Fibroblast of skin of left biceps (primary cell): Measurements from ENCODE around the gene KCNMB4.

Experiments used
- DNase-seq, 2 experiments: peaks; one replicate each; pipeline ENCODE4 v3.0.0-alpha.2; 2013; ENCODE audit warnings: low read depth in 2 of 2

Gene KCNMB4, protein sequence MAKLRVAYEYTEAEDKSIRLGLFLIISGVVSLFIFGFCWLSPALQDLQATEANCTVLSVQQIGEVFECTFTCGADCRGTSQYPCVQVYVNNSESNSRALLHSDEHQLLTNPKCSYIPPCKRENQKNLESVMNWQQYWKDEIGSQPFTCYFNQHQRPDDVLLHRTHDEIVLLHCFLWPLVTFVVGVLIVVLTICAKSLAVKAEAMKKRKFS

DNA sequence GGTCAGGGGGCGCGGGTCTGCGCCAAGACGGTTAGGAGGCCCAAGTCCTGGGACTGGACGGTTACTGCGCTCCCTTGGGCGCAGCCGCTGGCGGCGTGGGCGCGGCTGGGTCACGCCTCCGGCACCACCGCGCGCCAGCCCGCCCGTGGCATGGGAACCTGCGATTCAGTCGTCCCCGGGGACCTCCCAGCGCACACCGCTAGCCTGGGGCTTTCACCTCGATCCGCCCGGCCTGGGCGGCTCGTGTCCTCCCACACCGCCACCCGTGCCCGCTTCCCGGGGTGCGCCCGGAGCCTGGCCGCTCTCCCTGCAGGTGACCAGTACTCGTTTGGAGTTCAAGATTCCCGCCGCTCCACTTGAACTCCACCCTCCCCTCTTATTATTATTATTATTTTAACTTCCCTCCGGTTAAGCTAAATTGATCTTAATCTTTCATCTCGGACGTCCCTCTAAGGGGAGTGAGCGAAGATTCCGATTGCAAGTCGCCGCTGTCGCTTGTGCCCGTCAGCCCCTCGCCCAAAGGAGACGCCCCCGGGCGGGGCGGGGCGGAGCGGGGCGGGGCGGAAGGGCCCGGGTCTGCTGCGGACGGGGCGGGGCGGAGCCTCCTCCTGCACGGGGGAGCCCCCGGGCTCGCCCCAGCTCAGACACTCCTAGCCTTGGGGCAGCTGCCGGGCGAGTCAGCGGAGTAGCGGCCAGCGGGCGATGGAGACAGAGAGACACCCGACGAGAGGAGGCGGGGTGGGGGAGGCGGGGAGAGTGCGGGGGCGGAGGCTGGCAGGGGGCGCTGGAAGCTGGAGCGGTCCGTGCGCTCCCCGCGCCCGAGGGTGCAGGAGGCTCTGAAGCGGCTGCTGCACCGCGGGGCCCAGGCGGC, at the start of gene KCNMB4:
TSS of gene KCNMB4 (plus strand) at position 643 of the 871 bp plus-strand sequence. CDS start 445 bp downstream, outside the sequence.
- DNase-seq, result peak in 1 of 2 experiments; percentile 11

DNA sequence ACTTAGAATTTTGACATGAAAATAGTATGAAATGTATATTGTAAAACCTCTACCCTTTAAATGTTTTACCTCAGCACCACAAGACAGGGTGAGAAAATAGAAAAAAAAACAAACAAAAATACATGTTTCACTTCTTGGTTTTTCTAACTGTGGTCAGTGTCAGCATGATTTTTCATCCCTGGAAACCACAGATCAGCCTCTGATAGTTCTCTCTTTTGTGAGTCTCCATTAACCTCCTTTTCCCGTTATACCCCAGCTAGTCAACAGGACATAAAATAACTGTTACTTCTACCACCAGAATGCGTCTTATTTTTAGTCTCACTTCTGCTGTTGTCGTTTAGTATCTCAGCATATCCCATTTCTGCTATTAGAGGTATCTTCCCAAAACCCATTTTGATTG, 48.3 kb upstream of the KCNMB4 start:
- no peak for DNase-seq

DNA sequence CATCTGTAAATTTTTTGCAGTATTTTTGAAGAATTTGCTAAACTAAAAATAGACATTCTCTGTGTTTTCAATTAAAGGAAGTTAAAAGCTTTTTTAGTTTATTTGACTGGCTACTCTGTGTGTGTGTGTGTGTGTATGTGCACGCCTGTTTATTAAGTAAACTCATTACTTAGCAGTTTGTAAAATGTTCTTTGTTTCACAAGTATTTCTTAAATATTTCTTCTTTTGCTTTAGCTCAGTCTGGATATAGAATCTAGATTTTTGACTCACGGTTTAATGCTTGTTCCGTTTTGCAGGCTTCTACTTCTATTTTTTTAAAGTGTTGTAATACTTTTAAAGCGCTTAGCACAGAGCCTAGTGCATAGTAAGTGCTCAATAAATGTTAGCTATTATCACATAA, 46.5 kb upstream of the KCNMB4 start:
- DNase-seq, result no peak

DNA sequence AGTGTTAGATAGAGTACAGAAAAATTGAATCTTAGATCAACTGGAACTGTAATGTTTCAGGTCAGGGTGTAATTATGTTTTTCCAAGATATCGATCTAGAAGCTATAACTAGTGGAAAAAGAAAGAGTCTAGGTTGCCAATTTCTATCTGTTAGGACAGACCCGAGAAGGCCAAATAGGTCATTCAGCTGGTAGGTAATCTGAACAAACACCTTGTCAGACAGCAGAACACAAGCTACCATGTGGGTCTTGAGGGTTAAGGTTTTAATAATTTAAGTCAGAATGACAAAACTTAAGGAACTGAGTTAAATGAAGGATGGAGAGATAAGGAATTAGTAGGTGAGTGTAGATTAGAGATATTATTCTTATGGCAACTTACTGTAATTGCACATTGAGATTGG, 44.9 kb upstream of the KCNMB4 start:
- DNase-seq, result no peak

DNA sequence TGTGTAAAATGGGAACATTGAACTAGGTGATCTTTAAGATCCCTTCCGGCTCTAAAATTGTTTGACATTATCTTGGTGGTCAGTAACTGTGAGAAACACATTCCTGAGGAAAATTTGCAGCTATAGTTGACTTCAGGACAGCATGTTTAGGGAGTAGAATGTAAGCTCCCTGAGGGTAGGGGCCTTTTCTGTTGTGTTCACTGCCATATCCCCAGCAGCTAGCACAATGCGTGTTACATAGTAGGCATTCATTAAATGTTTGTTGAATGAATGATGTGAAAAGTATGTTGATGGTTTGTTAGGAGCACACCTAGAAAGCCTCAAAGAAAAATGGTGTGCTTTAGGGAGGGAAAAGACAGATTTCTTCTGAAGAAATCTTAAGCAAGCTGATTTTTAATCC, 38.5 kb upstream of the KCNMB4 start:
- no peak for DNase-seq

DNA sequence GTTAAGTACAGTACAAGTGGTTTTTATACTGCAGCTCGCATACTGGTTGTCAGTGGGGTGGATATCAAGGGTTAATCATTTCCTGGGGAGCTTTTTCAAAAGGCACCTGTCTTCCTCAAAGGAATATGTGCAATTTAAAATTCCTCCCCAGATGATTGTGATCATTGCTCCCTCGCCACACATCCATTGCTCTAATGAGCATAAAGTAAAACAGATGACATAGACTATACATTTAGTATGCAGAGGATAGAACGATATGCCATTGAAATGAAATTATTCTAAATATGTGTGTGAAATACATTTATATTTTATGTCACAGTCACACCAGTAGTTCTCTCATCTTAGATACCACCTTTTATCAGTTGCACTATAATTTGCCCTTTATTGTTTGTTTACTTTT, 36.4 kb upstream of the KCNMB4 start:
- DNase-seq, result no peak

DNA sequence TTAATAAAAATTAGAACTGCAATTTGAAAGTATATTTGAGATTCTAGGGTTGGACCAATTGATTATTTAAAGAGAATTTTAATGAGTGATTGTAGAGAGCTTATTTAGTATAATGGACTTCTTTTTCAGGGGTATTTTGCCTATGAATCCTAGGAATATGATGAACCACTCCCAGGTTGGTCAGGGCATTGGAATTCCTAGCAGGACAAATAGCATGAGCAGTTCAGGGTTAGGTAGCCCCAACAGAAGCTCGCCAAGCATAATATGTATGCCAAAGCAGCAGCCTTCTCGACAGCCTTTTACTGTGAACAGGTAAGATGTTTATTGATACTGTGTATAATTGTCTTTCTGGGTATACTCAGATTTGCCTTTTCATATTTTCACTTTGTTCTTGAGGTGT, 35.9 kb upstream of the KCNMB4 start:
- no peak for DNase-seq

DNA sequence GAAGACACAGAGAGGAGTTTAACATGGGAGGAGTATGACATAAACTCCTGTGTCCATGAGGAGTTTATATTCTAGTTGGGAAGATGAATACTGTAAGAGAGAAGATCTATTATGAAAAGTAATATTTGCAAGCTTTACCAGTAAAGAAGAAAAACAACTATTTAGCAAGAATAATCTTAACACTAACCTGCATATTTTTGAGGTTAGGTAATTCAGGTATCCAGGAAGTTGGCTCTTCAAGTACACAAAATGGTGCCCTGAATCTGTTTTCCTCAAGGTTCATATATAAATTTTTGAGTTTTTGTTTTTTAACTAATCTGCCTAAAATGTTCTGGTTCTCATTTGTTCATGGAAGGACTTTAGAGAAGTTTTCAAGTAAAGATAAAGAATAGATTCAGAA, 33.9 kb upstream of the KCNMB4 start:
- DNase-seq, result no peak

DNA sequence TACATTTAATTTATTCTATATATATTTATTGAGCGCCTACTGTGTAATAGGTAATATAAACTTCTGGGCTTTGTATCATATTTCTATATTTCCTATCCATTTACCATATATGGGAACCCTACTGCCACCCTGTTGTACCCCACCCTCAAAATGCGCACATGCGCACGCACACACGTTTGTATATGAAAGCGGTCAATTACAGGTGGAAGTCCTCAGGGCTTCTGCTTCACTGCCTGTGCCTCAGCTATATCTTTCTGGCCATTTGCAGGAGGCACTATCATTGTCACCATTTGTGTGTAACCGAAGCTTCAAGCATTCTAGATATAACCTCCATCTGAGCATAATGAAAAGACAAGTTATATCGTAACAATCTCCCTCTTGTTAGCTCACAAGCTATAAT, 31.3 kb upstream of the KCNMB4 start:
- DNase-seq, result no peak

DNA sequence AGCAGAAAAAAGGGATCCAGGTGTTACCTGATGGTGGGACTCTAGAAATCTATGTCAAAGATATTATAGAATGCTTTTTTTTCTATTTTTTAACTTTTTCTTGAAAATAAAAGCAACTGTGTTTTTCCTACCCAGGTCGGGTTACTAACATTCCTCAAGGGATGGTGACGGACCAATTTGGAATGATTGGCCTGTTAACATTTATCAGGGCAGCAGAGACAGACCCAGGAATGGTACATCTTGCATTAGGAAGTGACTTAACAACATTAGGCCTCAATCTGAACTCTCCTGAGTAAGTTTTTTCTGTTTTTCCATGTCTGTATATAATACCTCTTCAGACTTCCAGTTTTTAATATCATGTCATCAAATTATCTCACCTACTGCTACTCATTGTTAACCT, 27.6 kb upstream of the KCNMB4 start:
- DNase-seq, result no peak

DNA sequence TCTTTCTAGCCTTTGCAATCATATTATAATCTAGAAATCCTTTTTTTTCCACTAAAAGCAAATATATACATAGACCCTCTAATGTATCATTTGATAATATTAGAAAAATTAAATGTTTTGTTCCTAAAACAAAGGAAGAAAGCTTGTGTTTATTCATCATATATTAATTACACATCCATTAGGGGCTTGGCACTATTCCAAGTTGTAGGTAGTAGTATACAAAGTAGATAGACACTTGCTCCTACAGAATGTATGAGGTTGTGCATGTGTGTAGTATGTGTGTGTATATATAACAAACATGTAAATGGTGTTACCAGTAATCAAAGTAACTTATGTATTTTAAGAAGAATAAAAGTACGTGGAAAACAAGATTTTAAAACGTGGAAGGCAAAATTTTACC, 15.0 kb upstream of the KCNMB4 start:
- DNase-seq, result no peak

DNA sequence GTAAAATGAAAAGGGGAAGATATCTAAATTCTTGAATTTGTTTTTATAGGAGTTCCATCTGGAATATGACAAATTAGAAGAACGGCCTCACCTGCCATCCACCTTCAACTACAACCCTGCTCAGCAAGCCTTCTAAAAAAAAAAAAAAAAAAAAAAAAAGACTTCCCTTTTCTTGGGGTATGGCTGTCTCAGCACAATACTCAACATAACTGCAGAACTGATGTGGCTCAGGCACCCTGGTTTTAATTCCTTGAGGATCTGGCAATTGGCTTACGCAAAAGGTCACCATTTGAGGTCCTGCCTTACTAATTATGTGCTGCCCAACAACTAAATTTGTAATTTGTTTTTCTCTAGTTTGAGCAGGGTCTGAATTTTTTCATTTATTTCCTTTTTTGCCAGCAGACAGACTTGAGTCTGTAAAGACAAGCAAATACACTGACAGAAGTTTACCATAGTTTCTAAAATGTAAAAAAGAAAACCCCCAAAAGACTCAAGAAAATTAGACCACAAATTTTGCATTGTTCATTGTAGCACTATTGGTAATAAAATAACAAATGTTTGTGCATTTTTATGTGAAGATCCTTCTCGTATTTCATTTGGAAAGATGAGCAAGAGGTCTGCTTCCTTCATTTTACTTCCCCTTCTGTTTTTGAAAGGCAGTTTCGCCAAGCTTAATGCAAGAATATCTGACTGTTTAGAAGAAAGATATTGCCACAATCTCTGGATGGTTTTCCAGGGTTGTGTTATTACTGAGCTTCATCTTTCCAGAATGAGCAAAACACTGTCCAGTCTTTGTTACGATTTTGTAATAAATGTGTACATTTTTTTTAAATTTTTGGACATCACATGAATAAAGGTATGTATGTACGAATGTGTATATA, 12.1 kb upstream of the KCNMB4 start:
- no peak for DNase-seq

DNA sequence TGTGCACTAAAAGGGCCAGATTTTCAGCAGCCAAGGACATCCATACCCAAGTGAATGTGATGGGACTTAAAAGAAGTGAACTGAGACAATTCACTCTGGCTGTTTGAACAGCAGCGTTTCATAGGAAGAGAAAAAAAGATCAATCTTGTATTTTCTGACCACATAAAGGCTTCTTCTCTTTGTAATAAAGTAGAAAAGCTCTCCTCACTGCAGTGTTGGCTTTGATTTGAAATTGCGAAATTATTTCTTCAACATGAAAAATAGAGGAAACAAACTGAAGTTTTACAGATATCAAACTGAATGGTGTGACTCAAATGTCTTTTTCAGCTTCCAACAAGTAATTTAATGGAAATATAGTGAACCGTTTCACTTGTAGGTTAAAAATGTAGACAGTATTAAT, 11.3 kb upstream of the KCNMB4 start:
- no peak for DNase-seq

DNA sequence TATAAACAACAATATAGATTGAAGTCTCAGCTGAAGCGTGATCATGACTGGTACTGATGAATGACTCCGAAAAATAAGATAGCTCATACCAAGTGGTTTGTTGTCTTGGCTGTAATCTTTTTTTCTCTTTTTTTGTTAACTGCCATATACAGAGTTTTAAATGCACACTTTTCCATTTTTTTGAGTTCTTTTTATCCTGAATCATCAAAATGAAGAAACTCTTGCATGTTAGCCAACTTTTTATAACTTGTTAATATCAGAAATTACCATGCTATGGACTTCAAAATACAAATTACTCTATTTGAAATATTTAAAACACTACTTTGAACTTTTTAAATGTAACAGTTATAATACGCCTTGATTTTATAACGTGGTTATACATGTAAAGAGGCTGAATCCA, 10.1 kb upstream of the KCNMB4 start:
- DNase-seq, result no peak

DNA sequence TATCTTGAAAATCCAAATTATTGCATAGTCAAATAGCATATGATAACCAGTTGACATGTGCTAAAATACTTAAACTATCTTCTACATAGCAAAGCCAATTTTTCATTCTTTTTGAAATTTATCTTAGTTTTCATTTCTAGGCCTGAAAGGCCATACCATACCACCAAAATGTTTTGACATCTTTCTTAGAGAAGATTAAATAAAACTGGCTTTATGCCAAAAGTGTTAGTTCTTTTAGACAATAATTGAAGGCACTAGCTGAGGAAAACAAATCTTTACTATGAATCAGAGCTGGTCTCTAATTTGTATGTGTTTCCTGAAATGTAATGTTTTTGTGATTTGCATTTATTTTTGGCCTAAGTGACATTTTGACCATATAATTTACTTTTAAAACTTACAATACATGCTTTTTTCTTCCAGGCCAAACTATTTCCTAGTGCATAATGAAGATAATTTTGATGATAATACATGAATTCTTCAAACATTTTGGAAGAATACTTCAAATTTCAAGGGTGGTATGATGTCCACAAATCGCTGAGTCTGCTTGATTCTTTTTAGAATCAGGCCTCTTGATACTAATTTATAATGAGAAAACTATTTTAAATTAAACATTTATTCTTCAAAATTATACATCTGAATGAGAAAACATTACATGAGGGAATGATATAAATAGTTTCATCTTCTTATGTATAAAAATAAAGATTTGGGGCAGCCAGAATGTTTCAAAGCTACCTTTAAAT, 6.5 kb upstream of the KCNMB4 start:
- DNase-seq, result no peak

DNA sequence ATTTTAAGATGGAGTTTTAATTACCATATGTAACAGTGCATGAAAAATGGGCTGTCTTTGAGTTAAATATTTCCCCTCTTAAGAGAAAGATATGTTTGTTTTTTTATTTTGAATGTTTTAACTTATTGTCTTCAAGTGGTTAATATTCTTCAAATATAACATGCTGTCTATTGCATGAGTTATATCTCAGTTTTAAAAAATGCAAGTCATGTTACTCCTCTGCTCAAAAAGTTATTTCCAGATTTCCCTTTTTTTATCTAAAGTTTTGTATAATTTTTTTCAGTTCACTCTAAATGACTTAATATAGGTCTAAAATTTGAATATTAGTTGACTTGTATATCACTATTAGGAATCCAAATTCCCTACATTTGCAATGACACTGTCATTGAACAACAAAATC, 5.9 kb upstream of the KCNMB4 start:
- DNase-seq, result no peak

DNA sequence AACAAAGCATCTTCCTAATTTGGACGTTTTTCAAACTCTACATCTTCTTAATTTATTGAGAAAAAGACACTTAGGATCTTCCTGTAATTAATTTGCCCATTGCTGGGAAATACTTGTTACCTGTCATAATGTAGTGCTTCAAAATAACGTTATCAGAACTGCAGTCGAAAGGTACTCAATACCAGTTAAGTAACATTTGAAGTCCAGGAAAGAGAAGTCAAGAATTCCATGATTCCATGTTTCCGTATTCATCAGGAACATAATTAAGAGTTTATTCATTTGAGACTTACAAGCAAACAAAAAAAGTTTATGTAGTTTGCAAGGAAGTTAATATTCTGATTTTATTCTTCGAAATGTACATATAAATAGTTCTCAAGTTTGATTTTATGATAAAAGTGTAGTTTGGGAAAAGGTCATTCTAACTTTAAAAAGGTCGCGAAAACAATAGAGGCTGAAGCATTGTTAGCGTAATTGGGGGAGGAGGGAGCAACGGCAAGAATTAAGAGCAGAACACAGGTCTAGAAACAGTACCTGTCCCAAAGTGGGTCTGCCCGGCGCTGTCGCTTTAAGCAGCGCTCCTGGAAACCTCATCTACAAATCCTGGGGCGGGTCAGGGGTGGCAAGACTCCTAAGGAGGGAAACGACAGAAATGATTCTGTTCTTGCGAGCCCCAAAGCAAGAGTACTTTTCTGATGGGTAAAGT, 1.2 kb upstream of the KCNMB4 start:
- DNase-seq, result no peak

DNA sequence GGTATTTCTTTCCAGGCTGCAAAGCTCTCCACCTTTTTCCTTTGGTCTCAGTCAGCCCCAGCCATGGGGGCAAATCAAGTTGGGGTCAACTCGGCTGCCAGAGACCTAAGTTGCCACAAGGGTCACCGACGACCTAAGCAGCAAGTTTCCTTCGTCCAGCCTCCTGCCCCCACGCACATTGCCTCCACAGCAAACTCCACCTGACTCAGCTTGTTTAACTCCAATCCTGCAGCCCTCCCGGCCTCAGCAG, 767 bp upstream of the KCNMB4 start:
- DNase-seq, result no peak

DNA sequence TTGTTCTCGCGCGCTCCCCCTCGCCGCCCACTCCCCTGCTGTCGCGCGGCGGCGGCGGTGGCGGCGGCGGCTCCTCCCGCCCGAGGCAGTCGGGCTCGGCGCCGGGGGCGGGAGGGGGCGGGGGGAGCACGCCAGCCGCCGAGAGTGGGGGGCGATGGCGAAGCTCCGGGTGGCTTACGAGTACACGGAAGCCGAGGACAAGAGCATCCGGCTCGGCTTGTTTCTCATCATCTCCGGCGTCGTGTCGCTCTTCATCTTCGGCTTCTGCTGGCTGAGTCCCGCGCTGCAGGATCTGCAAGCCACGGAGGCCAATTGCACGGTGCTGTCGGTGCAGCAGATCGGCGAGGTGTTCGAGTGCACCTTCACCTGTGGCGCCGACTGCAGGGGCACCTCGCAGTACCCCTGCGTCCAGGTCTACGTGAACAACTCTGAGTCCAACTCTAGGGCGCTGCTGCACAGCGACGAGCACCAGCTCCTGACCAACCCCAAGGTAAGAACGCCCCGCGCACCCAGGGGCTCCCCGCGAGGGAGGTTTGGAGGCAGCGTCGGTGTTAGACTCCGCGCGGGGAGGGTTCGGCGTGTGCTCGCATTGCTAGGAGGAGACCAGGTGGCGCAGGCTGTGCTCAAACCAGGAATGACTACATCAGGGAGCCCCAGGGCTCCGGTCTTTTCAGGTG, 629 bp downstream of the KCNMB4 start:
- DNase-seq, result no peak

DNA sequence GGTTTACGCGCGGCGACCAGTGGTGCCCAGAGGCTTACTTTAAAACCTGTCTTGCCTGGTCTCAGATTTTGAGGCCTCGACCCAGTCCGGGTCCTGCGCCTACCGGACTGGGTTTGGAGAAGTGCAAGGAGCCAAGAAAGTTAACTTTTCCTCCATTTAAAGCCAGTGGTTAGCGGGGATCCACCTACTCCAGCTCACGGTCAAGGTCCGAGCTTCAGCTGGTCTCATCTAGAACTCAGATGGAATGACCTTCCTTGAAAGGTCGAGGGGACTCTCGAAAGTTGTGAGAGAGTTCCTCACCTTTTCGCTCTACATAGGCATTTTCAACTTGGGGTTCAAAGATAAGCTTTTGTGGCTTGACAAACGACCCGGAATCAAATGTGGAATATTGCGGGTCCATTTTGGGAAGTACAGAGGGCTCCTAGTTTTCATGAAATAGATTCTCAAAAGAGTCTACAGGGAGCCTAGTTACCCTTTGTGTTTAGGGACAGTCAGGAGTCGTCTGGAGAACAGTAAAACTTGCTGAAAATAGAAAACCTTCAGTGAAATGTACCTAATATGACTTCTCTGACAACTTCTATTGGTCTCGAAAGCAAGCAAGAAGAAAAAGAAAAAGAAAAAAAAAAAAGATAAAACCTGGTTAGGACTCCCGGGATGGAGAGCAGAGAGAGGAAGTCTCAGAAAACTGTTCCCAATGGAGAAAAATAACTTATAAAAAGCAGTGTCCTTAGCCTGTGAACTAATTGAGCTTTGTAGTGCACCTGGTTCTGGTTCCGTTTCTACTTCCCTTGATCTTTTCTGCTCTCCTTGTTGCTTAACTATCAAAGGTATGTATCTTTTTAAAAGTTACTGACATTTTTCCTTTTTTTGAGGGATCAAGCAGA, 1.4 kb downstream of the KCNMB4 start:
- DNase-seq, result no peak
